ENCODE results near the gene CCDC51.
A peak's percentile ranks its signal among the peaks of the same experiment; 100 is the strongest.

CCDC51 gene

DNA sequence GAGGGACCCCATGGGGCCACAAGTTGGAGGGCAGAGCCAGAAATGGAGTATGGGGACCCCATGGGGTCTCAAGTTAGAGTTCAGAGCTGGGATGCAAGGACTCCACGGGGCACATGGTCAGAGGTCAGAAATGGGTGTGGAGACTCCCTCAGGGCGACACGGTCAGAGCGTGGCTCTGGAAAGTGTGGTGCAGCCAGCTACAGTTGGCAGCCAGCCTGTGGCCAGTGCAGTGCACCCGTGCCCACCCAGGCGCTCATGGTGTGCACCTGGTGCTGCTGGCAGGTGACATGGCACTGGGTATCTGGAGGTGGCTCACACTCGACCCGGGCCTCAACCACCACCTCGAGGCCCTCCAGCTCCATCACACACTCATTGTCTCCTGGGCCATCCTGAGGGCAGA, 21.3 kb downstream of the CCDC51 start:
- no peak for DNase-seq

DNA sequence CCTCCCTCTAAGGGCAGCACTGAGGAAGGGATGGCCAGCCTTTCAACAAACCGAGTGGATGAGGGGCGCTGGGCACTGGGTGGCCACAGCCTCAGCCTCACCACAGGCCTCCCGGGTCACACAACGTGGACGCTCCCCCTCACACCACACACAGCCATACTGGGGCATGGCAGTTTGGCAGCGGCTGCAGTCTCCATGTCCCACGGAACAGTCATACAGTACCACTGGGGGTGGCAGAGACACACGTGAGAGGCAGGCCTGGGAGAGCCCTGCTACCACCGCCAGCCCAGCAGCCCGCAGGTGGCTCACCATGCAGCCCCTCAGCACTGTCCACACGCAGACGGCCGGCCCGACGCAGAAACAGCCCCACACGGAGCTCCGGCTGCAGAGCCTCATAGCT, 21.8 kb downstream of the CCDC51 start:
- no peak for DNase-seq

DNA sequence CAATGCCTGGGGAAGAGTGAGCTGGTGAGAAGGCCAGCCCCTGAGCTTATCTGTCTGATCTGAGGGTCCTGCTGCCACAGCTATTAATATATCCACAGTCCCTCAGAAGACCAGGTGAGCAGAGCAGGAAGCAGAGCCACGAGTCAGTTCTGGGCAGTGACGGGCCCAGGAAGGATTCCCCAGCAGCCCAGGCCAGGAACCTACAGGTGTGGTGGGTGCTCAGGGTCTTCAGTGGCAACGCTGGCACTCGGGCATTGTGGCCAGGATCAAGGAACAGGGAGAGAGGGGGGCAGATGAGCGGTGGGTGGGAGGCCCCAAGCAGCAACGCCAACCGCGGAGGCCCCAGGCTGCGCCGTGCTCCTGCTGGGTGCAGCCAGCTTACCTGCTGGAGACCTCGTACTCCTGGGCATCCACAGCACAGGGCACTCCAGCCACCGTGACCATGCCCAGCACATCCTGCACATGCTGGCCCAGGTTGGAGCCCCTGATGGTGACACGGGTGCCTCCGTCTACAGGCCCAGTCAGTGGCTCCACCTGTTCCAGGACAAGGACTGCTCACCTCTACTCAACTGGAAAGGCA, 22.3 kb downstream of the CCDC51 start:
- DNase-seq = no peak

DNA sequence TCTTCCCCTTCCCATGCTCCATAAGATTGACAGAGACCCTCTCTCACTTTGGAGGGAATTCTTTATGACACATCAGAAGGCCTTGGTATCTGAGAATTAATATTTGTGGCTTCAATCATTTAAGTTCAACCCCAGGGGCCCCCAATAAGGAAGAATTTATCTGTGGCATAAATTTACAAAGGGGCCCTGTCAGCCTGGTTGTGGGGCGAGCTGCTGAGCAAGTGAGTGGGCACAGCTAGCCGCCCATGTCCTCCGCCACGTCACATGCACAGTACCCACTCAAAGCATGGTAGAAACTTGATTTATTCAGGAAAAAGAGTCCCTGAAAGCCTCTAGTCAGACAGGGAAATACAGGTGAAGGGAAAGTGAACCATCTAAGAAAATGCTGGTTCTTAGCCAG, 23.4 kb downstream of the CCDC51 start:
- DNase-seq = no peak

DNA sequence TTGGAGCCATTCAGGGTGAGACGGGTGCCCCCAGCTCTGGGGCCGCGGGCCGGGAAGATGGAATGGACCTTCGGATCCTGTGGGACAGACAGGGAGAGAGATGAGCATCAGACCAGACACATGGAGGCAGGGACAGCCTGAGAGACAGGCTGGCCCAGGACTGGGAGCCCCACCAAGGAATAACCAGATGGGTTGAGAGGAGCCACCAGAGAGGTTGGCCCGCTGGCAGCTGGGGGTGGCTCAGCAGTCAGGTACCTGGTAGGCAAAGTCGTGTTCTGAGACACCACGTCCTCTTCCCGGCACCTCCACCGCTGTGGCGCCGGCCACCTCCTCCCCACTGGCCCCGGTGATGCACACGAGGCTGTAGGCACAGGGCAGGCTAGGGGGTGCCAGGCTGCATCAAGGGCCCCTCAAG, 23.8 kb downstream of the CCDC51 start:
- no peak for DNase-seq

DNA sequence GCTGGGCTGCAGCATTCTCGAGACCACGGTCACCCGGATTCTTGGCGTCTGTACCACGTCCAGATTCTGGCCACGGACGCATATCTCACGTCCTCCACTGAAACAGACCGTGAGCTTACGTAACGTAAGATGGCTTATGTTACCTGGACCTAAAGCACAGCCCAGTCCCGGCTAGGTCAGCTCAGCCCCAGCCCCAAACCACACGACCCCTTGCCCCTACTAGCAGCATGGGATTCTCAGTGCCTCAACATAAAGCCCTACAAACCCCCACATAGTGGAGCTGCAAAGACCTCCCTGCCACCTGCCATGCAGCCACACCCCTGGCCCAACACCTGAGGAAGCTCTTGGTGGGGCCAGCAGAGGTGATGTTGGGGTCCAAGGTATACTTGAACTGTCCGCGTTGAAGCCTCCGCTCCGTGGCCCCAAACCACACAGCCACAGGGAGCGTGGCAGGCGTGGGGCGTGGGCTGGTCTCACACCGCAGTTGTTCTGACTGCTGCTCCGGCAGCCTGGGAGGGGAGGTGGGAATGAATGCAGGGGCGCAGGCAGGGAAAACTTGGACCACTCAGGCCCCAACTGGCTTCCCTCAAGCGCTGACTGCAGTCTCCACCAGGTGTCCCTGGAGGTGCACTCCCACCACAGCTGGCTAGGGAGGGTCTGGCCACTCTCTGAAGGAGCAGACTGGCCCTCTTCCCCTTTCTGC, 24.5 kb downstream of the CCDC51 start:
- no peak for DNase-seq

DNA sequence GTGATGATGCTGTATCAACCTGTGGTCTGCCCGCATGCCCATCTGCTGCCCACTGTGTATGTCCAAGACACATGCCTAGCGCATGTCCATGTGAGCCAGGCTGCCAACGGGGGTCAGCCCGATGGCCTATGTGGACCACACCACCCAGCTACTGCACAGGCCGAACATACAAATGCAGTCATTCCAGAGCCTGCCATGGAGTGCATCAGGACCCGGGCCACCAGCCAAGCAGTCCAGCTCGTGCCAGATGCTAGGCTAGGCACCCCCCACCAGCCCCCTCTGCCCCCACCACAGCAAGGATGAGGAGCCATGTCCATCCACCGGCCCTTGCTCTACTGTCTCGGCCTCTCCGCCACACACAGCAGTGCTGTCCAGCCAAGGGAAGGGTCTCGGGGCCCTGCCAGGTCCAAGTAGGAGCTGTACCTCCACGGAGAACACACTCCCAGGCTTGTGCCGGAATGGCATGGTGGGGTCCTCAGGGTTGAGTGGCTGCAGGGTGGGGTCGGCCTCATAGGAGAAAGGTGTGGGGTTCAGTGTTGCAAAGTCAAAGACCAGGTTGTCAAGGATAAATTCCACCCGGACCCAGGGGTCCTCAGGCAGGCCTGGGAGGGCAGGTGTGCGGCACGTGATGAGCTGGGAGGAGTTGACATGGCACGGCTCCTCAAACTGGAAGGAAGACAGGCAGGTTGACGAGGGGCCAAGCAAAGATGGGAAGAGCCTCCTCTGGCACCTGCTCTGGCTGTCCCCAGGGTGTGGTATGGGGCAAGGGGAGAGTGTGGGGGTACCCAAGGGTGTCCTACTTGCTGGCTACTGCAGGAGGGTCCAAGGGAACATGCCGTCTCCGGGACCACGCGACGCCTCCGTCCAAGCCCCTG, 25.3 kb downstream of the CCDC51 start:
- no peak for DNase-seq

DNA sequence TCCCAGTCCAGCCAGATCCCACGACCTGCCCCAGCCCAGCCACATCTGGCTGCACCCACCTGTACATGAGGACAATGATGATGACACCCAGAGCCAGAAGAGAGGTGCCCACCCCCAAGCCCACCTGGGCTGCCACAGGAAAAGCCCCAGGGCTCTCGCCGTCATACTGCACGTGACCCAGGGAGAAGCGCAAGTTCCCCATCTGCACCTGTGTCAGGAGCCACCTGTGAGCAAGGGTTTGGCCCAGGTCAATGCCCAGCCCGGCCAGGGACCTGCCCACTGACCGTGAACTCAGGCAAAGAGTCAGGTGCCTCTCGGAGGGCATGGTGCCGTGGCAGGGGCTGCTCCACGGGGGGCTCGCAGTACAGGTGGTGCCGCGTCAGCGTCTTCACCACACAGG, 26.3 kb downstream of the CCDC51 start:
- no peak for DNase-seq

DNA sequence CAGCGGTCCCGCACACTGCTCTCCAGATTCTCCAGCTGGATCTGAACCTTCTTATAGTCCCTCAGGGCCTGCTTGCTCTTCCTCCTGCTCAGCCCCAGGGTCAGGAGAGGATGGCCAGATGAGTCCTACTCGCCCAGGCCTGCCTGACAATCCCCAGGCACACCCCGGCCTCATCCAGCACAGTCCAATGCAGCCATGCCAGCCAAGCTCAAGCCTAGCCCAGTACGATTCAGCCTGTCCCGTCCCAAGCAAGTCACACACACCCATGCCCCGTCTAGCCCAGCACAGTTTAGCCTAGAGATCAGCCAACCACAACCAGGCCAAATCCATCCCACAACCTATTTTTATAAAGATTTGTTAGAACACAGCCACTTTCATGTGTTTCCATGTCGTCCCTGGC, 26.8 kb downstream of the CCDC51 start:
- DNase-seq = no peak

DNA sequence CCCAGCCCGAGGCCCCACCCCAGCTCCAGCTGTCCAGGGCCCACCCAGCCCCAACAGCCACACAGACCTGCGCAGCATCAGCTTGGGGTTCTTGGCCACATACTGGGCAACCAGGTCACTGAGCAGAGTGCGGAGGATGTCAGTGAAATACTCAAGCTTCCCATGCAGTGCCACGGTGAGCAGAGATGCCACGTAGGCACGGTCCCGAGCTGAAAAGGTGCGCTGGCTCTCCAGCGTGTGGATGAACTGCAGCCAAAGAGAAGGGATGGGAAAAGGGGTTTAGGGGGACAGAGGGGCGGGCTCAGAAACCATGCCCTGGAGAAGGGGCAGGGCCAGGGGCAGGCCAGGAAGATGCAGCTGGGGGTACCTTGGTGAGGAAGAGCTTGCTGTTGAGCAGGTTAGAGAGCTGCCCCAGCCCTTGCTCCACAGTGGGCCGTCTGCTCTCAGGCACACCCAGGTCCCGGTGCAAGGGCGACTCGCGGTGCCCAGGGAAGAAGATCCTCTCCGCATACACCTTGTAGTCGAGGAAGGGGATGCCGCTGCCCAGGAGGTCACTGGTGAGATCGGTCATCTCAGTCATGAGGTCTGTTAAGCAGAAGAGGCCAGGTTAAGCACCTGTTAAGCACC, 27.4 kb downstream of the CCDC51 start:
- DNase-seq = no peak

DNA sequence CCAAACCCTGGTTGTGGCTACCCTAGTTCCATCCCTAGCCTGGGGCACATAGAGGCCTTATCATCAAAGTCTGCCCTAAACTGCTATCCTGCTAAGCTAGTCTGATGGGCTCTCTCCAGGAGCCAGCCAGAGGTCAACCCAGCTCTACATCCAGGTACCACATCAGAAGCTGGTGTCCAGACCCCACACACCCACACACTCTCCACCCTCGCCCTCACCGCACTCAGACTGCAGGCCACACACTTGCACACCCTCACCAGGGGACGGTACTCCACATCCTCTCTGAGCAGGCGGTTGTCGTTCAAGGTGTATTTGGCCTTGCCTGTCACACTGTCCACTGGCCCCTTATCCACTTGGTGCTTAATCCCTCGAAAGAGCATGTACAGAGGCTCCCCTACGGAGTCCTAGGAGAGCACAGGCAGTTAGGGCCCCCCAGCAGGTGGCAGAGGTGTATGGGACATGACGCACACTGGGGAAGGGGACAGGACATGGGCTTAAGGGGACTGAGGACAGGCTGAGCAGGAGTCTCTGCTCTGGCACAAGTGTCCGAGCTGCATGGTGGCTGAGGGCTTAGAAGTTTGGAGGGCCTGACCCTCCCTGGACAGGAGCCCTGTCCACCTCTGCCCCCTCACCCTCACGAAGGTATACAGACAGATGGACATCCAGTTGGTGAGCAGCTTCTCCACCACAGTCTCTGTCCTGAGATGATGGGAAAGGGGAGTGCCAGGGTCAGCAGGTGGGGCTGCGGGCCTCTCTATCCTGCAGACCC, 28.1 kb downstream of the CCDC51 start:
- DNase-seq = no peak

DNA sequence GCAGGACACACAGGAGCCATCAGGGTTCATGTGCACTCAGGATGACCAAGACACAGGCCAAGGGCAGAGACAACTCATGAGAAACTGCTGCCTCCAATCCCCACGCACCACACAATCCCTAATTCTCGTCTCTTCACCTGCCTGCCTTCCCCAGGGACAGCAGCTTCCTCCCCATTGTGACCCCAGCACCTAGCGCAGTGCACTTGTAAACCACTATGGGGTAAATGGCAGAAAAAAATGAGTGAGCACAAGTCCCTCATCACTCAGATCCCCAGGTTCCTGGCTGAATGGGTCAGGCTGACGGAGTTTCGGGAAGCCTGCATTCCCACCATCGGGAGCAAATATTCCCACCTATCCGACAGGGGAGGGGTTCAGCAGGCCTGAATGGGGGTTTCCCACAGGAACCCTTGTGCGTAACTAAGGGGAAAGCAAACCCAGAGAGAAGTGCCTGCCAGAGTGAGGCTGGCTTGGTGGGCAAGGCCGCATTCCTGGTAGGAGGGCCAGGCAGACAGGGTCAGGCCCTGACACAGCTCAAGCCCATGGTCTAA, 28.8 kb downstream of the CCDC51 start:
- peak in 1 of 5 donors; percentile 7 for DNase-seq

DNA sequence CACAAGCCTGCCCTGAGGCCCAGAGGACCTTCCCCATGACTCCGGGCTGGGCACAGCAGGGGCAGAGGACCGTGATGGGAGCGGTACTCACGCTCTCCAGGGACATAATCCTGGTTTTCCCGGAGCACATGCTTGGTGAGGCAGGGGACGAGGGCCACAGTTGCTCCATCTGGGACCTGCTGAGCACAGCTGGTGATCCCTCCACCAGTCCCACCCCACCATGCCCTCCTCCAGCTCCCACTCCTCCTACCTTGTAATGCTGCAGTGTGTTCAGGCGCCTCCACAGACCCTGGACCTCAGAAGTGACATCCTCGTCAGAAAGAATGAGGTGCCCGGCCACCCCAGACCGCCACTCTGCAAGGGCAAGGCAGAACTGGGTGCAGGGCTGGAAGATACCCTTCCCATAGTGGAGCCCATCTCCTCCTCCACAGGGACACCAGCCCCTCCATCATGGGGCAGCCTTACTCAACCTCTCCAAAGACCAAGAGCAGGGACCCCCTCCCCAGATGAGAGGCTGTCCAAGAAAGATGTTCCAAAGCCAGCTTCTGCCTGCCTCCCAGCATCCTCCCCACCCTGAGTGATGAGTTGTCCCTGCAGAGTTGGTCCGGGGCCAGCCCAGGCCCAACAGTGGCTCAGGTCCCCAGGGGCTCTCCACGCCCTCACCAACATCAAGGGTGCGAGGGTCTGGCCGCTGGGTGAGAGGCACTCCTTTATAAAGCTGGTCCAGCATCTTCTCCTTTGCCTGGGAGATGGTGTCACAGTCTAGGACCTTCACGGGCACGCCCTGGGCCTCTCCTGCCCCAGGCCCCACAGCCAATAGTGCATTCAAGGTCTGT, 29.5 kb downstream of the CCDC51 start:
- peak in 1 of 5 donors; percentile 7 for DNase-seq

DNA sequence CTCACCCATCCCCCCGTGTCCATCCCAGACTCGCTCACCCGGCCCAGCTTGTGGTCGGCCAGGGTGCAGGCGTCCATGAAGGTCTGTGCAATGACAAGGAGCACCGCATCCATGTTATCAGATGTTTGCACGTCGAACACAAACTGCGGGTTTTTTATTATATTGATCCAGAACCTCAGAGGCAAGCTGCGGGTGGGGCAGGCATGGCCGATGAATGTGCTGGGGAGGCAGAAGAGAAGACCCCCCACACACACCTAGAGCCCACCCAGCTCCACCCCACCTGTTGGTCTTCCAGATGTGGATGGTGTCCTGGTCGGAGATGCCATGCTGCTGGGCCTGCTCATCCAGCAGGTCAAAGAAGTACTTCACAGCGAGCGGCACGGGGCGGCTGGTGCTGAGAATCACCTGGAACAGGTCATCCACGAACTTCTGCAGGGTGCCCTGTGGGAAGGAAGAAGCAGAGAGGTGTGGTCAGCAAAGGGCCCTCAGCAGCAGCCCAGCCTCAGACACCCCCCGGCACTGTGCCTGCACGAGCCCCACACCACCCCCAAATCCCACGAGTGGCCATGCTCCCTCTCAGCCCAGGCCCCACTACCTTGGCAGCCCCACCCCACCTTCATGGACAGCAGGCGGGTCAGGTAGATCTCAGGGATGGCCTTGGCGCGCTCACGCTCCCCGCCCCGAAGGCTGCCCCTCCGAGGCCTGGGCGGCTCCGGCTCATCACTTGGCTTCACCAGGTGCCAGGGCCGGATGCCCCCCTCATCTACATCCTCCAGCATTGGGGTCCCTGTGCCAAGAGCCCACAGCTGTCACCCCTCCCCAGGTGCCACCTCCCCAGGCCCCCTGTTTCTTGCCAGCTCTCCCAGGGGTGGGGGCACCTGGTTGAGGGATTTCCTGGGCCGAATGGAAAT, 30.4 kb downstream of the CCDC51 start:
- no peak for DNase-seq

DNA sequence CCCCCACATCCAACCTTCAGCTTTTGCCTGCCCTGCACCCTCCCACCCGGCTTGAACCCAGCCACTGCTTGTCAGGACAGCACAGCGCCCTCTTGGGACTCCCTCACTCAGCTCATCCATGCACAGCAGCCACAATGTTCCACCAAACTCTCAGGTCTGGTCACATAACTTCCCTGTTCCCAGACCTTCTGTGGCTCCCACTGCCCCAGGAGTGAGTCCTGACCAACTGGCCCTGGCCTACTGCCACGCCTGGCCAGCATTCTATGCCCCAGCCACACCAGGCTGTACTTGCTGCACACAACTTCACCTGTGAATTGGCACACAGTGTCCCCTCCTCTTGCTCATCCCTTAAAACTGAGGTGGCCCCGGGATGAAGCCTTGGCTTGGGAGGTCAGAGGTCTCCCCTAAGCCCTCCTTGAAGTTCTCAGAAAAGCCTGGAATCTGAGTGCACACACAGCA, 31.1 kb downstream of the CCDC51 start:
- DNase-seq = no peak

DNA sequence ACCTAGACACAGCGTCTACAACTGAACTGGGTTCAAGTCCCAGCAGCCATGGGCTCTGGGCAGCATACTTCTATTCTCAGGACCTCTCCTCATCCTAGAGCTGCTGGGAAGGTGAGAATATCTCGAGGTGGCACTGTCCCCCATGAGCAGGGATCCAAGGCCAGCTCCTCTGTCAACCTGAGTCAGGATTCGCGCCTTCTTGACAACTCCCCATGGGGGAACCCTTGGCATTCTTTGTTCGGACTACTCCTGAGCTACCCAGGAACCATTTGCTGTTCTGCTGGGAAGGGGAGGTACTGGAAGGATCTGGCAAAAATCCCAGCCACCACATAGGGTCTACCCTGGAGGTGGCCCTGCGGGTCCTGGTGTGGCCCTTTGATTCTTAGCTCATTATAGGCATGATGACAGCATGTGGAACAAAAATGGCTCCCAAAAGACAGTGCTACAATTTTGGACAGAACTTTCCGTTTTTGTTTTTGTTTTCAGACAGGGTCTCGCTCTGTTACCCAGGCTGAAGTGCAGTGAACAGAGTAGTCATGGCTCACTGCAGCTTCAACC, 32.3 kb downstream of the CCDC51 start:
- DNase-seq = no peak

DNA sequence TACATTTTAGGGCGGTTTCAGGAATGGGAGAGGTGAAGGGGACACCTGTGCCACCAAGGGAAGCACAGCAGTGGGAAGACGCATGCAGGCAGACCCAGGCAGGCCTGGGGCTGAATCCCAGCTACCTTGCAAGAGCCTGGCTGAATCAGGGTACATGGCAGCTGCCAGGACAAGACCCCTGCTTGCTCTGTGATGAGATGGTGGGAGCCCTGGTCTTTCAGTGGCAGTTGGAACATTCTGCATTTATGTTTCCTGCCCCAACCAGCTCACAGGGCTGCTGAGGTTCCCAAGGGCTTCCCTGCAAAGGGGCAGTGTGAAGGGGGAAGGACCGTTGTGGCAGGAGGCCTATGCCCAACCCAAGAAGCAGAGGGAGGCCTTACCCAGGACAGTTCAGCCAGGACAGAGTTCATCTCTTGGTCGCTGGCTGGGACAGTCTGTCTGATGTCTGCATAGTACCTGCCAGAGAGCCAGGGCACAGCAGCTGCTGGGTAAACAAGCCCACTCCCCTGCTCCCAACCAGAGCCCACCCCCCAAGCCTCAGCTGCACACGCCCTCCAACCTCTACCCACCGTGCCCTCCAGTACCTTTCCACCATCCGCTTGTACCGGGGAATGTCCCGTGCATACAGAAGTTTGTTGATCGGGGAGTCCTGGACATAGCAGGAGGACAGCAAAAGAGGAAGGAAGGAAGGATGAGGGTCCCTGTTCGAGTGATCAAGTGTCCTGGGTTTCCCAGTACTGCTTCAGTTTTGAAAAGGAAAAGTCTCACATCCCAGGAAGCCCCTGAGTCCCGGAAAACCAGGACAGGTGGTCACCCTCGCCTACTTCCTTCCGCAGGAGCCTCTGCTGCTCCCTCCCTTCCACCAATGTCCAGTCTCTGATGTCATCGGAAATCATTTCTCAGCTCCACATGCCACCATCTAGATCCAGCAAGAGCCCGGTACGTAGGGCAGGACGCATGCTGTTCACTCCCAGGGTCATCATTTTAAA, 33.2 kb downstream of the CCDC51 start:
- no peak for DNase-seq

DNA sequence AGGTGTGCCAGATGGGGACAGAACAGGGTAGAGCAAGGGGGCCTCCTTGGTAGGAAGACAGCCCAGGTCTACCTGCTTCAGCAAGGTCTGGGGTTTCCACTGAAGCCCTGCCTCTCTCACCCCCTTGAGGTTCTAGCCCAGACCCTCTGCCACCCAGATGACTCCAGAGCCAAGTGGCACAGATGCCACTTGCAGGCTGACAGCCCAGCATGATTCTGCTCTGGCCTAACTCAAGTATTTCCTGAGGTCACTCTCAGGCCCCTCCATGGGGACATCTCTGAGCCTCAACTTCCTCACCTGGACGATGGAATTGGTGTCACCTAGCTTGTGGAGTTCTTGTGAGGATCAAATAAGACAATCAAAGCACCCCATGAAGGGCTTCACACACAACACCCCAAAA, 33.9 kb downstream of the CCDC51 start:
- no peak for DNase-seq
